Measurements from ENCODE around the gene CCNY. TPM values are rescaled to one million over a fixed set of nuclear protein-coding genes. Genes with fewer than 3 reads are reported as not detected.

Gene CCNY
- polyA plus RNA-seq, 3 donors = 101 to 119 (median 117) TPM

DNA sequence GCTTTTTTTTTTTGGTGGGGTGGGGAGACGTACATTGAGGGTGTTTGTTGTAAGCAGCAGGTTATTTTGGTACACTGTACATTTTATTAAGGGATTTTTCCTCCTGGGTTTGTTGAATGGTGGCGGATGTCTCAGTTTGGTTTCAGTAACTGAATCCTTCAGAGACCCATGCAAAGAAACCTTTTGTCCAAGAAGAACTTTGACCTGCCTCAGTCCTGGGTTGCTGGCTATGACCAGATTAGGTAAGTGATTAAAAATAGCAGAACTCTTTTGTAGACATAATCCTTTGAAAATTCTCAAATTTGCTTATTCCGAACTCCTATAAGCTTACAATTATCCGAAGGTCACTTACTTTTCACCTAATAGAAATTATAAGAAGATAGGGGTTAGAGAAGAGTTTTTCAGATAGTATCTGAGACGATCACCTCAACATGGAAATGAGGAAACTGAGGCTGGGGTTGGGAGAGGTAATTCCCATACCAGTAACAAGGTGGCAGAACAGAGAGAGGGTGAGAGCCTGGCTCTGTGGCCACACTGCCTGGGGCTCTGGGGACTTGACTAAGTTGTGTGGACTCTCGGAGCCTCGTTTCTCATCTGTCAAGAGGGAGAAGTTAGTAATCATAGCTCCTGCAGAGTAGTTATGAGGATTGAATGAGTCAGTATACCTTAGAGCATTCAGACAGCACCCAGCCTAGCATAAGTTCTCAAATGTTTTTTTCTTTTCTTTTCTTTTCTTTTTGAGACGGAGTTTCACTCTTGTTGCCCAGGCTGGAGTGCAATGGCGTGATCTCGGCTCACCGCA is 87.4 kb downstream of the CCNY start:
- no peak for DNase-seq (ENCODE audit: low read depth in 3 of 3, low spot score in 2 of 3)

DNA sequence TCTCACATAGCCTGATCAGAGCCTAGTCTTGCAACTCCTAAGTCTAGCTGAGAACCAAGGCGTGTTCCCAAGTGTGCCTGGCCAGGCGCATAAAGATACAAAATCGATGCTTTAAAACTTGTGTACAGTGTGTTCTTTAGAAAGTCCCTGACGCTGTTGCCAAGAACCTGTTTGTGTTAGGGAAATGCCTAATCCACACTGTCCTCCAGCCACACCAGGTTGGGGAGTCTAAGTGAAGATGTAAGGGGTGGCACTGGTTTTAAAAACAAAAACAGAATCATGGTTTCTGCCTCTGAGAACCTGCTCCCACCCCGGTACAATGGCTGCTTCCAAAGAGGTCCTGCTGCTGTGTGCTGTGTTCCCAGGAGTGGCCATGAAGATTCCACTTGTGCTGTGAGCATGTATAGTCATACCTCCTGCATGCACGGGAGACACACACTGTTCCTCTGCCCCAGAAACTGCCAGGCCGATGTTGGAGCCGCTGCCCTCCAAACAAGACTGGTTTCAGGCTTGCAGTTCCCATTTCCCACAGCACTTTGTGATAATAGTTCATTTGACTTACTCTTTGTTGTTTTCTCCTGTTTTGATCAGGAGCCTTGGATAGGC is 88.5 kb downstream of the CCNY start:
- DNase-seq (ENCODE audit: low read depth in 3 of 3, low spot score in 2 of 3) = no peak

DNA sequence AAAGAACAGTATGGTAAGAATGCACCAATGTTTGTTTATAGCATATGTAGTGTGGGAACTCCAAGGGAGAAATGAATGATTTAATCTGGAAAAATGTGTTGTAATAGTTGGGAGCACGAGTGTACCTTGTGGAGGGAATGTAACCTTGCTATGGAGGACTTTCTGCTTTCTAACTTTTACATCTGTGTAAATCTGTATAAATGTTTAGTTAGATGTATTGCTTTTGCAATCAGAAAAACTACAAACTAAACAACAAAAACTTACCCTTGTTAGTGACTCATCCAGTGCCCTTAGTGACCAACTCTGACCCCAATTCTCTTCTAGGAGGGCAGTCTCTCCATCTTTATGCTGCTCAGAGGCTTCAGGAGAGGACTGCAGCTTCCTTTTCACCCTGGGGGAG is 89.3 kb downstream of the CCNY start:
- DNase-seq (ENCODE audit: low read depth in 3 of 3, low spot score in 2 of 3) = no peak

DNA sequence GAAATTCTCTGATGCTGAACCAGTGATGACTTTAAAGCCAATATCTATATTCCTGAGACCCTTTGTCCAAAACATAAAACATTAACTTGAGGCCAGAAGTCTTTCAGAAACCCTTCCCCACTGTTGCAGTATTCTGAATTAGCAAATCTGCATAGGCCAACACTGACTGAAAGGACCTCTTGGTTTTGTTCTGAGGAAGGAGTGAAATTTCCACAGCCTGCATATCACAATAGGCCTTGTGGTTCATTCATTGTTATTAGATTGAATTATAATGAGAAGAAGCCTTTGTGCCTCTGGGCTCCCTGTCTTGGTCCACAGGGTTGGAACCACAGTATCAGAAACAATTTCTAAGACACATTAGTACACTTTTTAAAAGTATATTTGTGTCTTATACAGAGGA is 90.3 kb downstream of the CCNY start:
- DNase-seq (ENCODE audit: low read depth in 3 of 3, low spot score in 2 of 3) = no peak

DNA sequence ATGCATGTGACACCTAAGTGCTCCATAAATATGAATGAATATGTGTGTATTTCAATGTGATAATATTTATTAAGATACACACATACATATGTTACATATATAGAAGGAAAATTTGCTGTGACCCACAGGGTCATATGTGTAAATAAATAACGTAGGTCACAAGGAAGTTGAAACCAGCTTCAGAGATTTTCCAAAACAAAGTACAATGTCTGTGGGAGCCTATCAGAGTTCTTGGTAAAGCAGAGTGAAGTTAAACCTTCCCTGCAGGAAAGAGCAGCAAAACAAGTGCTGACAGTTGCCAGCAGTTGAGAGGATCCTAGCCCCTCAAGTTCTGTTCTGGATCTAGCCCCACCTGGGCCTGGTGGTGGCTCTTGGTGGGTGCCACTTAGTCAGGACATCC is 91.2 kb downstream of the CCNY start:
- no peak for DNase-seq (ENCODE audit: low read depth in 3 of 3, low spot score in 2 of 3)

DNA sequence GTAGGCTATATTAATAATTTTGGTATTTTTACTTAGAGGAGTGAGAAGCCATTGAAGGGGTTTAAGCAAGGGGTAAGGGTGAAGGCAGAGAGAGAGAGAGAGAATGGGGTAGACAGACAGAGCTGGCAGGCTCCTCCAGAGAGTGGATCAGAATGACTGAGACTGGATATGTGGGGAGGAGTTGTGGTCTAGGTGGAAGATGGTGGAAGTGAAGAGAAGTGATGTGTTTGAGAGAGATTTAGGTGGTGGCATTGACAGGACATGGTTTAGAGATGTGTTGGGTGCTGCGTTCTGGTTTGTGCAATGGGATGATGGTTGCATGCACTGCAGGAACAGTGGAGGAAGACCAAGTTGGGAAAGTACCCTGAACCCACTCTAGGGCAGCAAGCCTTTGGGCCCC is 92.2 kb downstream of the CCNY start:
- no peak for DNase-seq (ENCODE audit: low read depth in 3 of 3, low spot score in 2 of 3)

DNA sequence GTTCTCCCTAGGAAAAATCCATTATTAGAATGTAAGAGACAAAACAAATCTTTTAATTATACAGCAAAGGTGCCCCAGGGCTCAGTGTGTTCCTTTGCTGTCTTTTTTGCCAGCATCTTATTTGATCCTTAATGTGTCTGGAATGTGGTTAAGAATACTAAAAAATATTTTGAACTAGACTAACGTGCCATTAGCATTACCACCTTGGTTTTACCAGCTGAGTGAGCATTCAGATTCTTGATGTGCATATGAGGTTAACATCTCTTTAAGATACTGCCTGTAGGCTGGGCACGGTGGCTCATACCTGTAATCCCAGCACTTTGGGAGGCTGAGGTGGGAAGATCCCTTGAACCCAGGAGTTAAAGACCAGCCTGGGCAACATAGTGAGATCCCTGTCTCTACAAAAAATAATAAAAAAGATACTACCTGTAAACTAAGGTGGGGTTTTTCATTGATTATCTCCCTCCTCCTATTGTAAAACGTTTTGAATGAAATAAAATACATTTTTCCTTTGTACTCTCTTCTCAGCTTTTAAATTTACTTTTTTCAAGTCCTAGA is 96.6 kb downstream of the CCNY start:
- DNase-seq (ENCODE audit: low read depth in 3 of 3, low spot score in 2 of 3) = no peak

DNA sequence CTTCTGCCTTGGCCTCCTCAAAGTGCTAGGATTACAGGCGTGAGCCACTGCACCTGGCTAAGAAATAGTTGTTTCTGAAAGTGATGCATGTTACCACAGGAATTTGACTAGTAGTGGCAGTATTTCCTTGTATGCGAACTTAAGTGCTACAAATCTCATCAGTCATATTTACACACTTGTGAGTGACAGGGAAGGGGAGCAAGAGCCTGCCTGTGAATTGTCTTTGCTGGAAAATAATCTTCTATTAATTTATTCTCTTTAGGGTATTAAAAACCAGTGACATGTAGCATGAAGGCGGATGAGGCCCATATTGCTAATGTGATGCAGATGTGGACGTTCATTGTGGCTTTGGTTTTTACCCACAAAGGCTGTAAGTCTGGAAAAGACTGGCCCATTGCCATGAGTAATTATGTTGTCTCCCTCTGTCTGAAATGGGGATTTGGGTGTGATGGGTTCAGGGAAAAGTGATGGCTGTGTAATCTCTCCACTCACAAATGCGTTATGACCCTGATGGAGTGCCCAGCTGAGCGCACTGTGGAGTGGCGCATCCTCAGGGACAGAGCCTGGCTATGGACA is 97.6 kb downstream of the CCNY start:
- no peak for DNase-seq (ENCODE audit: low read depth in 3 of 3, low spot score in 2 of 3)

DNA sequence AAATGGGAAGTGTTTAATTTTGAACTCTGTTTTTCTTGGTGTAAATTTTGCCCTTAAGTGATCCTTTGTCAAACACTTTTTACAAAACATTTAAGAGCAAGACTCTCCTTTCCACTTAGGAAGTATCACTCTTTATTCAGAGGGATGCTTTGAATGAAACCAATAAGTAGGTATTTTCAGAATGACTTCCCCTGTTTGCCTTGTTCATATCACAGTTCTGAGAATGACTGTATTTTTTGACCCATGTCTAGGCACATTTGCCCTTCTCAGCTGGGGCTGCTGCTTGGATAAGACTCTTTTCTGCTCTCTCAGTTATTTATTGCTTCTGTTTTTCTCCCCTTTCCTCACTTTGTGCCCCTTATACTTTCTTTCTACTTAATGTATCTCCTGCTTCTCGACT is 98.2 kb downstream of the CCNY start:
- DNase-seq (ENCODE audit: low read depth in 3 of 3, low spot score in 2 of 3) = no peak

DNA sequence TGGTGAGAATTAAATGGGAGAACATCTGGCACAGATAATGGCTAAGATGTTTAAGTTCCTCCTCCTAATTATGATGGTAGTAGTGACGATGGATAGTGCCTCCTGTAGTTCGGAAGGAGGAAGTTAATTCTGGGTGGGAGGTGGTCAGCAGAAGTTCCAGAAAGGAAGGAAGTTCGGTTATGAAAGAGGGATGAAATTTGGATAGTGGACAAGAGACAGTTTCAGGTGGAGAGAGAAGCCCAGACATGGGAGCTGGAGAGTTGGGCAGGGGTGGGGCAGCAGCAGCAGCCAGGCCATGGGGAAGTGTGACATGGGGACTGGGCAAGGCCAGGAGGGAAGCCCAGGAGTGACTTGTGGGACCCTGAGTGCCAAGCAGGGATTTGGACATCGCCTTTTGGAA is 99.5 kb downstream of the CCNY start:
- DNase-seq (ENCODE audit: low read depth in 3 of 3, low spot score in 2 of 3) = no peak

DNA sequence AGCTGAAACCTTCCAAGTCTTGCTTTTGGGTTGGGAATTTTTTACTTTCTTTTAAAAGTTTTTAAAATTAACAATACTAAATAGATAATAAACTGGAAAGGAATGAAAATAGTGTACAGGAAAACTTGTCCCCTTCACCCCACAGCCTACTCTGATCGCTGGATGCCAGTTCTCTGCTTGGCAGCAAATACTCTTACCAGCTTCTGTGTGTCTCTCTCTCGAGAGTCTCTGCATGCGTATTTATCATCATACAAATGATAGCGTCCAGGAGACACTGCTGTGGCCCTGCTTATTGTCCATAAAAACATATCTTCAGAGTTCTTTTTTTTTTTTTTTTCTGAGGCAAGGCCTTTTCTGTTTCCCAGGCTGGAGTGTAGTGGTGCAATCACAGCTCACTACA is 101.5 kb downstream of the CCNY start:
- no peak for DNase-seq (ENCODE audit: low read depth in 3 of 3, low spot score in 2 of 3)

DNA sequence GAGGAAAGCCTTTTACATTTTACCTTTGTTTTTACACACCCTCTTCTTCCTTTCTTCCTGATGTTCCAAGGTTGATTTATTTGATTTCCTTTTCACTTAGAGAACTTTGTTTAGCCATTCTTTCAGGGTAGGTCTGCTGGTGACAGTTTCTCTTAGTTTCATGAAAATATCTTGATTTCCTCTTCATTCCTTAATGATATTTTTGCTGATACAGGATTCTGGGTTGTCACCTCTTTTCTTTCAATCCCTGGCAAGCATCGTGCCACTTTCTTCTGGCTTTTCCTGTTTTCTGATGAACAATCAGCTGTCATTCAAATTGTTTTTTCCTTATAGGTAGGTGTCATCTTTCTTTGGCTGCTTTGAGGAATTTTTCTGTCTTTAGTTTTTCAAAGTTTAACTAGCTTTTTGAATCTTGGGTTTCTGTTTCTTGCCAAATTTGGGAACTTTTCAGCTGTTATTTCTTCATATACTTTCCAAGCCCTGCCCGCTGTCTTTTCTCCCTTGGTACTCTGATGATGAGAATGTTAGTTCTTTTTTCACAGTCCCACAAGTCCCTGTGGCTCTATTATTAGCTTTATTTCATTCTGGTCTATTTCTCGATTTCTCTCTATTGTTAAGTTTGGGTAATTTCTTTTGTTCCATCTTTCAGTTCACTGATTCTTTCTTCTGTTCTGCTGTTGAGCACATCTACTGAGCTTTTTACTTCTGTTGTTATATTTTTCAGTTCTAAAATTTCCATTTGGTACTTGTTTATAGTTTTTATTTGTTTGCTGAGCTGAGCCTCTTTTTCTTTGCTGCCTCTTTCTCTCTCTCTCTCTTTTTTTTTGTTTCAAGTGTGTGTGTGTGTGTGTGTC is 102.6 kb downstream of the CCNY start:
- DNase-seq (ENCODE audit: low read depth in 3 of 3, low spot score in 2 of 3) = no peak

DNA sequence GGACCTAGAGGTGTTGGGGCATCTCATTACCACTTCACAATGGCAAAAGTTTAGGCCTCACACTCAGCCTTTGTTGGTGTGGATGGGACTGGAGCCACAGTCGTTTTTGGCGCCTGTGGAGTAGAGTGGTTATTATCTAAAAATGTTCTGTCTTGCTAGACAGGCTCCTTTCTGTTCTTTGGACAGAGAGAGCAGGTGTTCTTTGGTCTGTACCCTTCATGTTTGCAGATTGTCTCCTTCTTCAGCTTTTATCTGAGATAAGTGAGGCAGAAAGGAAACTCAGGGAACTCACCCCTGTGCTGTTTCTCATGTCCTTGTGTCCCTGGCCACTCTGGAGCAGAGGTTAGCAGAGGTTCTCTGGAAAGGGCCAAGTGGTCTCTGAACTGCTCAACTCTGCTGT is 103.7 kb downstream of the CCNY start:
- DNase-seq (ENCODE audit: low read depth in 3 of 3, low spot score in 2 of 3) = no peak

DNA sequence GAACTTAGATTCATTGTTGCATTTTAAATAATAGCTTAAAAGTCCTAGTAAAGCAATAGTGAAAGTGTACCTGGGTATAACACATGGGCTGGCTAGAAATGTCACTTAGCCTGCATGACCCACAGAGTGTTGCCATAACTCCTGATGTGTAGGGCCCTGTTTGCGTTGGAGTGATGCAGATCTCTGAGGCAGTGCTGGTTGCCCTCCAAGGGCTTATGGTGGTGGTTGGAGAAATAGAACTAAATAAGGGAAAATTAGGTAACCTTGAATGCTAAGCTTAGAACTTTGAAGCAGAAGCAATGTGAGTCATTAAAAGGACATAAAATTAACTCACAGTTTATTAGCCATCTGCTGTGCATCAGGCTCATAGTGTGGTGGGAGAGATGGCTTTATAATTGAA is 105.7 kb downstream of the CCNY start:
- DNase-seq (ENCODE audit: low read depth in 3 of 3, low spot score in 2 of 3) = no peak

DNA sequence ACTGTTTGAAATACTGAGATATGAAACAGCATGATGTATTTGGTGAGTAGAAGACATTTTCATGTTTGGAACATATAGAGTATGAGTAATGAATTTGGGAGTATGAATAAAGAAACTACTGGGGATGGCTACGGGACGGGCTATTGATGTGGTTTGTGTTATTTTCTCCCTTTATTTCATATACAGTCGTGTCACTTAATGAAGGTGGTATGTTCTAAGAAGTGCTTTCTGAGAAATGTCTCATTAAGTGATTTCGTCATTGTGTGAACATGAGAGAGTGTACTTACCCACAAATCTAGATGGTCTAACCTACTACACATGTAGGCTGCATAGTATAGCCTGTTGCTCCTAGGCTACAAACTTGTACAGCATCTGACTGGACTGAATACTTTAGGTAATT is 106.3 kb downstream of the CCNY start:
- DNase-seq (ENCODE audit: low read depth in 3 of 3, low spot score in 2 of 3) = no peak

DNA sequence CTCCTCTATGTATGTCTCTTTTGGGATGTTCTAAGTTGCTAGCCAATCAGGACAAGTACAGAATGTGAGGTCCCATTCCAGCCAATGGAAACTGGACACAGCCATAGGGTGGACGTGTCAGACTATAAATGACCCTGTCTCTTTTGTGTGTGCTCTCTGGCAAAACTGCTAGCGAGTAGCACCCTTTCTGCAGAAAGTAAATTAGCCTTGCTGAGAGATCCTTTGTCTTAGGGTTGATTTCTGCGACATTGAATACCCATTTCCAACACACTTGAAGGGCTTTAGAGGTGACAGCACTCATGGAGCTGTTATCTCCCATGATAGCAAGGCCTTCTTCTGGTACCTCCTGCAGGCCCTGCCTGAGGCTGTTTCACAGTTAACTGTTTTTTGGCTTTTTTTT is 107.5 kb downstream of the CCNY start:
- no peak for DNase-seq (ENCODE audit: low read depth in 3 of 3, low spot score in 2 of 3)

DNA sequence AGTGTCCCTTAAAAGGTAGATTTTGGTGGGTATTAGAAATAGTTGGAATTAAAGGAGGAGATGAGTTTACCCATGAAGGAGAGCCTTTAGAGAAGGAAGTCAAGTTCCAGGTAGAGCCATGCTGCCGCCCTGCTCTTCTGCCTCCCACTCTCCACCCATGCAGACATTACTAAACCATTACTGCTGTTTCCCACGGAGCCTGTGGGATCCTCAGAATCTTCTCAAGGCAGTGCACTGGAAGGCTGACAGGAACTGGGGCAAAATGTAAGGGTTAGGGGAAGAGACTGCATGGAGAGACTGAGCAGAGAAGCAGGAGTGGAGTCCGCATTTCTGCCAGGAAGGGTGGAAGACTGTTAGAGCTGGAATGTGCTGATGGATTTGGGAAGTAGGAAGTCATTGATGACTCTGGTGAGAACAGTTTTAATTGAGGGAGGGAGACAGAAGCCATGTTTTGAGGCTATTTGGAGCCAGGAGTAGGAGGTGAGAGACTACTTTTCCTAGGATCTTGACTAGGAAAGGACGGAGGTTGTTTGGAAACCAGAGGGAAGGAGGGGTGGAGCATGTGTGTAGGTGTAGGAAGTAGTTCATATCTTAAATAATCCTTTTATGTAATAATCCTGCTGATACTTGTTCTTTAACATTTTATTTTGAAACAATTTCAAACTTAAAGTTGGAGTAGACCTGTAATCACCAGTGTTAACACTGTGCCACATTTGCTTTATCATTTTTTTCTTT is 109.0 kb downstream of the CCNY start:
- DNase-seq (ENCODE audit: low read depth in 3 of 3, low spot score in 2 of 3) = no peak

DNA sequence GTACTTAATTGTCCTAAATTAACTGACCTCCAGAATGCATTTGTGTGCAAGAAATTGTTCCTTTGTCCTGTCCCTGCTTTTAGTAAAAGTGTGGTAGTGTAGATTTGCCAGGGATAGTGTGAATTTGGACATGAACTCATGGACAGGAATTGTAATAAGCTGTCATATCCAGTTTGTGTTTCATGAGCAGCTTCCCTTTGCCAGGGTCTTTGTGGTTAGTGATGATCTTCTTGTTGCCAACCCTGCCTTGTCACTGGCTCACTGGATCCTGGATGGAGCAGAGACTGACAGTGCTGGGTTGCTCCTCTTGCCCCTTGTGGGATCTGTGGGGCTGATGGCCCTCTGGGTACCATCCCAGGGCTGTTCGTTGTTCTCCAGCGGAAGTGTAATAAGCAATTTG is 110.1 kb downstream of the CCNY start:
- no peak for DNase-seq (ENCODE audit: low read depth in 3 of 3, low spot score in 2 of 3)

DNA sequence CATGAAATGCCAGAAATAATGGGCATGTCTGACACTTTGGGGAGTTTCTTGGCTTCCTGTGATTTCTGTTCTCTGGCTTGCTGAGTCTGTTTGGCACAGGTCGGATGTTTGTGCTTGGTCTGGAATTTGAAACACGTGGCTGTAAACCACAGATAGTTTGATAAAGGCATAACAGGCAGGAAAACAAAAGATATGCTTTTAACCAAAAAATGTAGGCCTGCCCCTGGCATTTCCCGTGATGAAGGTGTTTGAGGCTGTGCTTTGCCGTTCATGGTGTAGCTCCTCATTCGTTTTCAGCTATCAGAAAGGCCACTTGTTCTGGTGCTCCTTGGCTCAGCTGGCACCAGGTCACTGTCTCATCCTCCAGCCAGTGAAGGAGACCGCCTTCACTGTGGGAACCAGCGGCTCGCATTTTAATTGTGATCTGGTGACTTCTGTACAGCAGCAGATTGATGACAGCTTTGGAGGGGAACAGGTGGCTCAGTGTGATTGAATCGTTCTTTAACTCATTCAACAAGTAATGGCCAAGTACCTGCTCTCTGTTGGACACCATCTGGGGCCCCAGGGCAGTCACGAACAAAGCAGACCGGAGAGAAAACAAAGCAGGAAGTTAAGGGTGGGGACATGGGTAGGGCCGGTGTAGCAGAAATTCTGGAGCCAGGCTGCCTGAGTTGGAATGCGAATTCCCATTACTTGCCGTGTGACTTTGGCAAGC is 111.5 kb downstream of the CCNY start:
- no peak for DNase-seq (ENCODE audit: low read depth in 3 of 3, low spot score in 2 of 3)

All from right renal cortex interstitium (tissue), 3 donors.